ENCODE measurements around the gene CYP24A1.

The CYP24A1 gene

DNA sequence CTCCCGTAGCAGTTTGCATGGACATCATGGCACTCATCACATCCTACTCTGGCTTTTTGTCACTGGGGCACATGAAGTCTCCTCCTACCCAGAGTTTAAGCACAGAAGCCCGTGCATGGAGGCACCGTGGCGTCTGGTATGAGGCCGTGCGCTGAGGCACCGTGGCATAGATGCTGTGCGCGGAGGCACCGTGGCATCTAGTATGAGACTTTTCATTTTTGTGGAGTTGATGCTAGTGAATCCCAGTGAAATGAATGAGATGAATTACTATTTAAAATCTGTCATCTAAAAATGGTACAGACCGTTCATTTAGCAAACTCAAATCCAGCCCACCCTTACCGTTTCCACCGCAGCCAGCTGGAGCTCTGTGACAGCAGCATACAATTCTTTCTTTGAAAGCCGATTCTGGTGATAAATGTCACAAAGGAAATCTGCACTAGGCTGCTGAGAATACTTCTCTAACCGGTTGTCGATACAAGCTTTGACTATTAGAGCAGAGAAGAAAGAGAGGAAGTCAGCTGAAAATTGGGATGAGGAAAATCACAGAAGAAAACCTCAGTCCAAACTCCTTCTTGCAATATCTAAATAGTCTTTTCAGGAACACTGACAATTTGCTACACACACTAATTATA is 11.3 kb downstream of the CYP24A1 start:
- in situ Hi-C loops (cut with MboI; ENCODE audit: low pct_unique_long_range_greater_than_20kb, low sequenced_read_pairs) = no loop called here
- no peak for DNase-seq

GRCh38 chr20:54161821-54162149 is 12.0 kb downstream of the CYP24A1 start:
- in situ Hi-C loops (cut with MboI; ENCODE audit: low pct_unique_long_range_greater_than_20kb, low sequenced_read_pairs) = no loop called here
- no peak for DNase-seq

DNA sequence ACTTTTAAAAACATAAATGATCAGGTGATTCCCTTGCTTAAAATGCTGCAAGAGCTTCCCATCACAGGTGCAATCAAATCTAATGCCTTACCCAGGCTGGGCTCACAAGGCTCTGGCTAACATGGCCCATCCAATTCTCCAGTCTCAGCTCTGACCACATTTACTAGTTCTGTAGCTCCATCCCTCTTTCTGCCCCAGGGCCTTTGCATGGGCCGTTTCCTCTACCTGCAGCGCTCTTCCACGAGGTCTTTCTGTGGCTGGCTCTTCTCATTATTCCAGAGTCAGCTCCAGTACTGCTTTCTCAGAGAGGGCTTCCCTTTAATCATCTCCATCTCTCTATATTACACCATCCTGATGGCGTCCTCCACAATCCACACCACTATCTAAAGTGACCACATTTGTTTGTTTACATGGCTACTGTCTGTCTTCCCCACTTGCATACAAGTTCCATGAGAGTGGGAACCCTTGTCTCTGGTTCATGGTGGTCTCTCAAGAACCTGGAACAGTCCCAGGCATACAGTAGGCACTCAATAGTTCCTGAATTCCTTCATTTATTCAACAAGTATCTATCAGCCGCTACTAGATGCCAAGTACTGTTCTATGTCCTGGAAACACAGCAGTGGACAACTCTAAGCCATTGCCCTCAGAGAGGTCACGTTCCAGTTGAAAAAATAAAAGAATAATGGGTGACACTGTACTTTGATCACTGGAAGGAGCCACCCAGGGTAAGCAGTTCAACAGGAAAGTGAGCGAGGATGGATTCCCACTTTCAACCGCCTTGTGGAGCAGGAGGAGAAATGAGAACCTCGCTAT is 12.6 kb downstream of the CYP24A1 start:
- in situ Hi-C loops (cut with MboI; ENCODE audit: low pct_unique_long_range_greater_than_20kb, low sequenced_read_pairs) = no loop called here
- no peak for DNase-seq

GRCh38 chr20:54160065-54161007 is 13.4 kb downstream of the CYP24A1 start:
- no peak for DNase-seq
- in situ Hi-C loops (cut with MboI; ENCODE audit: low pct_unique_long_range_greater_than_20kb, low sequenced_read_pairs) = no loop called here

DNA sequence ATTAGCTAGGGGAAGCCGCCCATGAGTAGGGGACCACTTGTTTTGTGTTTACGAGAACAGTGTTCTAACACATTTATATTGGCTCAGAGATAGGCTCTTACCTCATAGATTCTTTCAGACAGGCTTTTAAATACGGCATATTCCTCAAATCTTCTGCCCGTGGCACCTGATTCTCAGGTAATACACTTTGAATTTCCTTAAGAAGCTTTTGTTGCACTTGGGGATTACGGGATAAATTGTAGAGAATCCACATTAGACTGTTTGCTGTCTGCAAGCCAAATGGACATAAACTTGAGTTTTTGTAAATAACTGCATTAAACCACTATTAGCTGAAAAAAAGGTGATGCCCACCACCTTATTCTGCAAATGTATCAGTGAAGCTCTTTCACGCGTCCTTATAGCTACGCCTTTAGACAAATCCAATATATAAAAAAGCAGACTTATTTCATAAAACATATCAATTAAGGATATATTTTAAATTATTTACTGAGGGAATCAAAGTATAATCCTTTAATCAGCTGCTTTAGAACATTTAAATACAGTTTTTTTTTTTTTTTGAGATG is 14.8 kb downstream of the CYP24A1 start:
- DNase-seq = no peak
- in situ Hi-C loops (cut with MboI; ENCODE audit: low pct_unique_long_range_greater_than_20kb, low sequenced_read_pairs) = no loop called here

GRCh38 chr20:54158226-54158625 is 15.6 kb downstream of the CYP24A1 start:
- no peak for DNase-seq
- in situ Hi-C loops (cut with MboI; ENCODE audit: low pct_unique_long_range_greater_than_20kb, low sequenced_read_pairs) = no loop called here

DNA sequence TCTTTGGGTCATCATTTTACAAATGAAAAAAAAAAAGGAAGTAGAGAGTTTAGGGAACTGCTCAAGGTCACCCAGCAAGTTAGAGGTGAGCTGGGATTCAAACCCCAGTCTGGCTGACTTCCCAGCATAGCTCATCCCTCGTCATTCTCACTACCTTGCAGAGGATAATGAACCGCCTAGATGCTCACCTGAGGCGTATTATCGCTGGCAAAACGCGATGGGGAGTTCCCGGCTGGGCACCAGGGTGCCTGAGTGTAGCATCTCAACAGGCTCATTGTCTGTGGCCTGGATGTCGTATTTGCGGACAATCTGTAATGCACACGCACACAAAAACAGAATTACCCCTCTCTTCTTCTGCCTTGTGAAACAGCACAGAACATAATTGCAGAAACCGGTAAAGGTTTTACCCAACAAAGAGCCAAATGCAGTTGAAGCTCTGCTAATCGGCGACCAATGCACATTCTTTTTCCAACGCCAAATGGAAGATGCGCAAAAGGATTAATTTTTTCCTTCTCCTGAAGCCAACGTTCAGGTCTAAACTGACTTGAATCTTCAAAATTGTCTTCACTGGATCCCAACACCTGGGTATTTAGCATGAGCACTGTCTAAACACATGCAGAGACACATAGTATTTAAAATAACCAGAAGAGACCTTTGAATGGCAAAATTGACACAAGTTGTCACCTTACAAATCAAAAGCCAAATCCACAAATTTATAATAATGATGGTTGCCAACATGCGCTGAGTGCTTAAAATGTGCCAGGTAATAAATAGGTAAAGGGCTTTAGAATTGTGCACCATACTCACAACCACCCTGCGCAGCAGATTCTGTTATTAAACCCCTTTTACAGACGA is 16.6 kb downstream of the CYP24A1 start:
- no peak for DNase-seq
- in situ Hi-C loops (cut with MboI; ENCODE audit: low pct_unique_long_range_greater_than_20kb, low sequenced_read_pairs) = no loop called here

DNA sequence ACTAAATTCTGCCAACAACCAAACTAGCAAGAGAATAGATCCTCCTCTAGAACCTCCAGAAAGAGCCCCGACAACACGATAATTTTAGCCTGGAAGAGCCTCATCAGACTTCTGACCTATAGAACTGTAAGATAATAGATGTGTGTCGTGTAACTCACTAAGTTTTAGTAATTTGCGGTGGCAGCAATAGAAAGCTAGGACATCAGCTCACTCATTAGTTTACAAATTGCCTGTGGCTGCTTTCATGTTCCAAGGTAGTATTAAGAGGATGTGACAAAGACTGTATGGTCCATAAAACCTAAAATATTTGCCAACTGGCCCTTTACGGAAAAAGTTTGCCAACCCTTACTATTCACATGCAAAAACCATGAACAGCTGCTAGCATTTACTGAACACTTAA is 17.3 kb downstream of the CYP24A1 start:
- DNase-seq = no peak
- in situ Hi-C loops (cut with MboI; ENCODE audit: low pct_unique_long_range_greater_than_20kb, low sequenced_read_pairs) = no loop called here

- DNase-seq = no peak
- in situ Hi-C loops (cut with MboI; ENCODE audit: low pct_unique_long_range_greater_than_20kb, low sequenced_read_pairs) = no loop called here
Measured at GRCh38 chr20:54155736-54156317, 18.0 kb downstream of the CYP24A1 start.

DNA sequence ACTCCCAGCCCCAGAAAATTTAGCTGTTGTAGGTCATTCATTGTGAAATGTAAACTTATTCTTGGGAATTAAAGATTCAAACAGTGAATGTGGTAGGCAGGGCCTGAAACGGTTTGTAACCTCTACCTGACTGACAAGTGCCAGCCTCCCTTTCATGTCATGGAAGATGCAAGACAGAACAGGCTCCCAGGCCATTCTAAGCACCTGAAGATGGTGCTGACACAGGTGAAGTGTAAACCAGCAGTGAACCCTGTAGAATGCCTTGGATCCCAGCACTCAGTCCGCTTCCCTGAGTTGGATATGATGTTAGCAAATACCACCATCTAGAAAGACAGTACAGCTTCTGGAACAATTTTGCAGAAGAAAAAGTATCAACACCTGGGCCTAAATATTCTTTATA is 19.3 kb downstream of the CYP24A1 start:
- no peak for DNase-seq
- in situ Hi-C loops (cut with MboI; ENCODE audit: low pct_unique_long_range_greater_than_20kb, low sequenced_read_pairs) = no loop called here

DNA sequence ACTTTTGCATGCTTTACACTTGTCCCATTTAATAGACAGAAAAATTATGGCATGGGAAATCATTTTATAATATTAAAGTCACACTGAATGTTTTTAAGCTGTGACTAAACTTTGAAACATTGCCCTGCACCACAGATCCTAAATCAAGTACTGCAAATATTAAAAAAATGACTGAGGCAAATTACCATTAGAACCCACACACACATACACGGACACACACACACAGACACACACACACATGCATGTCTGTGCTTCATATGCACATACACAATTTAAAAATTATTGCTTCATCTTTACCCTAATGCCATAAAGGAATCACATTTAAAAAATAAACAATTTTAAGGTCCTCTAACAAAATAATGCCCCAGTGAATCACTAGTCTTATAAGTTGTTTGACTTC is 19.9 kb downstream of the CYP24A1 start:
- DNase-seq = no peak
- in situ Hi-C loops (cut with MboI; ENCODE audit: low pct_unique_long_range_greater_than_20kb, low sequenced_read_pairs) = no loop called here

DNA sequence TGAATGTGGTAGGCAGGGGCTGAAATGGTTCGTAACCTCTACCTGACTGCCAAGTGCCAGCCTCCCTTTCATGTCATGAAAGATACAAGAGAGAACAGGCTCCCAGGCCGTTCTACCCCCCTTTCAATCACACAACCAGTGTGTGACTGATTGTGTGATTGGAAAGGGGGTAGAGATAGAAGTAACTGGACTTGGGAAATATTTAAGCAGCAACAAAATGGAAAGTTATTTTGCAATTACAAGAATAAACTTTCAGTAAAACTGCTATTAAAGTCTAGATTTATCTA is 20.8 kb downstream of the CYP24A1 start:
- in situ Hi-C loops (cut with MboI; ENCODE audit: low pct_unique_long_range_greater_than_20kb, low sequenced_read_pairs) = no loop called here
- no peak for DNase-seq

DNA sequence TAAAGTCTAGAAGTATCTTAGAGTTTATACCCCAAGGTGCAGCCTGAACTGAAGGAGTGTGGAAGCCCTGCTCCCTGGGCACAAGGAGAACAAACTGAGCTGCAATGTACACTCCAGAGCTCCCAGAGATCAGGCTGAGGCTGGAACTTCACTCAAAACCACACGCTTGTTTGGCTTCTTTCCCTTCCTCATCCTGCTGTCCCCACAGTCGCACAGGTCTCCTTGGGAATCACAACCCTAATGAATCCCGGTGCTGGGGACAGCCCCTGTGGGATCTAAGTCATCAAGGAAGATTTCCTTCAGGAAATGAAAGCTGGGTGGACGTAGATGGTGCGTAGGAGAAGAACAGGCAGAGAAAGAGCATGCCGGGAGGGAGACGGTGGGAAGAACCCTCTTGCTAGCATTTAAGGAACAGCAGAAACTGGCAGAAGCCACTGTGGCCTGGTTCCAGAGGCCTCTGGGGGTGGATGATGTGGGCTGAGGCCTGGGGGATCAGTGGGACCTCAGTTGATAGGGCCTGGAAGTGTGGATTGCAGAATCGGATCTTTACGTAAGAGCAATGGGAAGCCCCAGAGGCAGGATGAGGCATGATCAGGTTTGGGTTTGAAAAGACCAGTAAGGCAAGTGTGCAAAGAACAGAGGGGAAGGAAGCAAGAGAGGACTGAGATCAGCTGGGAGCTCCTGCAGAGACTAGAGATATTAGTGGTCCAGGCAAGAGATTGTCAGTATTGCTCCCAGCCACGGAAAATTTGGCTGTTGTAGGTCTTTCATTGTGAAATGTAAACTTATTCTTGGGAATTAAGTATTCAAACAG is 21.4 kb downstream of the CYP24A1 start:
- no peak for DNase-seq
- in situ Hi-C loops (cut with MboI; ENCODE audit: low pct_unique_long_range_greater_than_20kb, low sequenced_read_pairs) = no loop called here

DNA sequence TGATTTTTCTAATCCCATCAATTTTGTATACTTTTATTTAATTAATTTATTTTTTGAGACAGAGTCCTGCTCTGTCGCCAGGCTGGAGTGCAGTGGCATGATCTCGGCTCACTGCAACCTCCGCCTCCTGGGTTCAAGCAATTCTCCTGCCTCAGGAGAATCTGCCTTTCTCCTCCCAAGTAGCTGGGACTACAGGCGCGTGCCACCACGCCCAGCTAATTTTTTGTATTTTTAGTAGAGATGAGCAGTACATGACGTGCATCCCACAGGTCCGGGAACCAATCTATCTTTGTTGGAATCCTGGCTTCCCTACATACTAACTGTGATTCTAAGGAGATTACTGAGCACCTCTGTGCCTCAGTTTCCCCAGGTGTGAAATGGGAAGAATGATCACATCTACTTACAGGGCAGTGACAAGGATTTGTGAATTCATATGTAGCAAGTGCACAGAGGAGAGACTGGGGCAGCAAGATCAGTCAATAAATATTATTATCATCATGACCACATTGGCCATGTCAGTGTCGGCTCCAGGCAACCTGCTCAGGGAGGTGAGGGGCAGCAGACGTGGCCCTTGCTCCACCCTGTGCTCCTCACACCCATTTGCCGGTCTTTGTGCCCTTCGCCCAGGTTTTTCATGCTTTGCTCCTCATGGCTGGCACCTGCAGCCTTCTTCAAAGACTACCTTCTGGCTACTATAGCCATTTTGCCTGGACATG is 22.1 kb downstream of the CYP24A1 start:
- DNase-seq = no peak
- in situ Hi-C loops (cut with MboI; ENCODE audit: low pct_unique_long_range_greater_than_20kb, low sequenced_read_pairs) = no loop called here

DNA sequence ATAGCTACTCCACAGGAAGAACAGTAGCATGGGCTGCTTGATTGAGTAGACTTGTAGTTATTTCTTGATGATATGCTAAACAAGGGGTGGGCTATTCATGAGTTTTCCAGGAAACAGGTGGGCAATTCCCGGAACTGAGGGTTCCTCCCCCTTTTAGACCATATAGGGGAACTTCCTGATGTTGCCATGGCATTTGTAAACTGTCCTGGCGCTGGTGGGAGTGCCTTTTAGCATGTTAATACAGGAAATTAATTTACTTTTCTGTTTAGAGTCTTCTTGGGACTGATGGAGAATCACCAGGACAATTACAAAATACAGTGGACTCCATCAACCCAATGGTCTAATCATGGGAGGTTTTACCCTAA is 22.7 kb downstream of the CYP24A1 start:
- in situ Hi-C loops (cut with MboI; ENCODE audit: low pct_unique_long_range_greater_than_20kb, low sequenced_read_pairs) = no loop called here
- DNase-seq = no peak

DNA sequence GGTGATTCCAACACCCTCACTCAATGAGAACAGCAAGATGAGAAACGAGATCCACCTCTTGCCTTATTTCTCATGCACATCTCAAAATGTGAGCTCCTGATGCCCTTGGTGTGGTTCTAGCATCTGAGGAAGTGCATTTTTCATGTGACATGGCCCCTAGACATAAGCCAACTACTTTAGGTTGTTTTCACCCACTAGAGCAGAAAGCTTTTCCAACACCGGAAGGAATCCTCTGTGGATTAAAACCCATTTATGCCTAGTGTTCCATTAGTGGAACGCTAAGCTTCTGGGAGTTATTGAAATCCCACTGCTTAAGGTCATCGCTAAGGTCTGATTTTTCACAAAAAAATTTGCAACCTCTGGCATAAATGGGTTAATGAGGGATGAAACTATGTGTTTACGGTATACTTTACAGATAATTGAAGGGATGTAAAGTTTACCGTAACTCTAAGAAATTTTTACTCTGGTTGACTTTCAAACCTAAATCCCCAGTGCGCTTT is 24.0 kb downstream of the CYP24A1 start:
- in situ Hi-C loops (cut with MboI; ENCODE audit: low pct_unique_long_range_greater_than_20kb, low sequenced_read_pairs) = no loop called here
- no peak for DNase-seq
